HG03520 (cell line): Measurements from ENCODE around the gene ARHGEF10L.

Experiments used
- ATAC-seq: cut with Tn5 transposase; IDR thresholded peaks from one replicate; pipeline ENCODE4 v1.9.1; 2021; ENCODE audit warnings: mild to moderate bottlenecking, moderate library complexity; ENCODE audit not compliant: unreplicated experiment

The ARHGEF10L gene

GRCh38 chr1:17649371-17650106 is 110.0 kb downstream of the ARHGEF10L start:
- no peak for ATAC-seq

GRCh38 chr1:17653276-17653675 is 113.8 kb downstream of the ARHGEF10L start:
- ATAC-seq, result no peak

- ATAC-seq, result no peak
These were observed 114.3 kb downstream of the ARHGEF10L start for GRCh38 chr1:17653728-17654351.

- ATAC-seq, result no peak
These were observed 115.0 kb downstream of the ARHGEF10L start for GRCh38 chr1:17654519-17654918.

GRCh38 chr1:17655169-17655568 is 115.7 kb downstream of the ARHGEF10L start:
- ATAC-seq, result no peak

- no peak for ATAC-seq
These were observed 116.4 kb downstream of the ARHGEF10L start for GRCh38 chr1:17655922-17656321.

GRCh38 chr1:17657436-17657835 is 117.9 kb downstream of the ARHGEF10L start:
- ATAC-seq, result no peak

GRCh38 chr1:17658837-17659236 is 119.3 kb downstream of the ARHGEF10L start:
- no peak for ATAC-seq

- no peak for ATAC-seq
These were observed 122.2 kb downstream of the ARHGEF10L start for GRCh38 chr1:17661546-17662157.

- ATAC-seq, result no peak
These were observed 122.8 kb downstream of the ARHGEF10L start for GRCh38 chr1:17662296-17662695.

GRCh38 chr1:17662786-17663185 is 123.3 kb downstream of the ARHGEF10L start:
- no peak for ATAC-seq

GRCh38 chr1:17663646-17664045 is 124.1 kb downstream of the ARHGEF10L start:
- no peak for ATAC-seq

GRCh38 chr1:17664322-17664721 is 124.8 kb downstream of the ARHGEF10L start:
- ATAC-seq, result no peak

GRCh38 chr1:17665054-17665453 is 125.6 kb downstream of the ARHGEF10L start:
- no peak for ATAC-seq

GRCh38 chr1:17665950-17666720 is 126.6 kb downstream of the ARHGEF10L start:
- no peak for ATAC-seq

GRCh38 chr1:17667641-17668040 is 128.1 kb downstream of the ARHGEF10L start:
- ATAC-seq, result no peak

- no peak for ATAC-seq
These were observed 128.7 kb downstream of the ARHGEF10L start for GRCh38 chr1:17668195-17668594.

- no peak for ATAC-seq
These were observed 129.2 kb downstream of the ARHGEF10L start for GRCh38 chr1:17668624-17669175.

- no peak for ATAC-seq
These were observed 129.8 kb downstream of the ARHGEF10L start for GRCh38 chr1:17669305-17669704.

- no peak for ATAC-seq
These were observed 130.5 kb downstream of the ARHGEF10L start for GRCh38 chr1:17669866-17670451.
